Ishikawa (cell line): ENCODE data around the gene PRKAB2.

Experiments used
- REST ChIP-seq: IDR thresholded peaks from 2 replicates; pipeline ENCODE4 v1.6.1; 2012; ENCODE audit warnings: low read depth, mild to moderate bottlenecking
- ZBTB7A ChIP-seq: IDR thresholded peaks from 2 replicates; pipeline ENCODE4 v1.6.1; 2012; ENCODE audit warnings: low read depth

- TF ChIP-seq ZBTB7A: no peak
- no peak for TF ChIP-seq REST
Measured at GRCh38 chr1:147109762-147110161, 62.5 kb downstream of the PRKAB2 start.
